CD4-positive, alpha-beta T cell treated with Interleukin-12 subunit alpha and Interleukin-12 subunit beta, for 1 hour (primary cell): Measurements from ENCODE around the gene PTCHD1.

Experiments
- DNase-seq: peaks from one replicate; pipeline ENCODE4 v3.0.0-alpha.2; 2020

PTCHD1 gene

GRCh38 chrX:23334848-23335599 lies at the start of gene PTCHD1:
Gene PTCHD1, plus strand, starts transcription at chrX:23334849. Its CDS starts 27 bp downstream, at chrX:23334876.
- no peak for DNase-seq

- DNase-seq = no peak
Measured at GRCh38 chrX:23286731-23287130, 47.9 kb upstream of the PTCHD1 start.

- DNase-seq = no peak
Measured at GRCh38 chrX:23287191-23287725, 47.4 kb upstream of the PTCHD1 start.

- DNase-seq = no peak
Measured at GRCh38 chrX:23292354-23292987, 42.2 kb upstream of the PTCHD1 start.

GRCh38 chrX:23292988-23293651 lies 41.5 kb upstream of the PTCHD1 start:
- DNase-seq = no peak

GRCh38 chrX:23304881-23305280 lies 29.8 kb upstream of the PTCHD1 start:
- DNase-seq = no peak

GRCh38 chrX:23311731-23312130 lies 22.9 kb upstream of the PTCHD1 start:
- DNase-seq = no peak

GRCh38 chrX:23312136-23312535 lies 22.5 kb upstream of the PTCHD1 start:
- no peak for DNase-seq

- DNase-seq = peak; percentile 12
Measured at GRCh38 chrX:23317799-23318724, 16.6 kb upstream of the PTCHD1 start.

GRCh38 chrX:23327104-23327503 lies 7.5 kb upstream of the PTCHD1 start:
- DNase-seq = no peak

- no peak for DNase-seq
Measured at GRCh38 chrX:23331701-23332100, 2.9 kb upstream of the PTCHD1 start.

GRCh38 chrX:23332101-23332887 lies 2.4 kb upstream of the PTCHD1 start:
- DNase-seq = no peak

- DNase-seq = no peak
Measured at GRCh38 chrX:23332888-23333821, 1.5 kb upstream of the PTCHD1 start.

- no peak for DNase-seq
Measured at GRCh38 chrX:23333842-23334520, 668 bp upstream of the PTCHD1 start.

- DNase-seq = no peak
Measured at GRCh38 chrX:23334521-23334847, 165 bp upstream of the PTCHD1 start.

GRCh38 chrX:23338334-23338733 lies 3.7 kb downstream of the PTCHD1 start:
- DNase-seq = no peak

- no peak for DNase-seq
Measured at GRCh38 chrX:23341452-23341851, 6.8 kb downstream of the PTCHD1 start.

- no peak for DNase-seq
Measured at GRCh38 chrX:23344238-23344903, 9.7 kb downstream of the PTCHD1 start.

GRCh38 chrX:23344904-23345271 lies 10.2 kb downstream of the PTCHD1 start:
- no peak for DNase-seq

GRCh38 chrX:23356189-23356588 lies 21.5 kb downstream of the PTCHD1 start:
- DNase-seq = no peak
